ENCODE data around the gene PIAS4. TPM values are rescaled to one million over a fixed set of nuclear protein-coding genes. Genes with fewer than 3 reads are reported as not detected.

PIAS4 gene
- total and polyA plus RNA-seq, 10 of the 15 experiments (the other 5 are each of a cell fraction or from before 2014, with no cell fraction given) = 0.13 to 25.1 (median 11.3) TPM

DNA sequence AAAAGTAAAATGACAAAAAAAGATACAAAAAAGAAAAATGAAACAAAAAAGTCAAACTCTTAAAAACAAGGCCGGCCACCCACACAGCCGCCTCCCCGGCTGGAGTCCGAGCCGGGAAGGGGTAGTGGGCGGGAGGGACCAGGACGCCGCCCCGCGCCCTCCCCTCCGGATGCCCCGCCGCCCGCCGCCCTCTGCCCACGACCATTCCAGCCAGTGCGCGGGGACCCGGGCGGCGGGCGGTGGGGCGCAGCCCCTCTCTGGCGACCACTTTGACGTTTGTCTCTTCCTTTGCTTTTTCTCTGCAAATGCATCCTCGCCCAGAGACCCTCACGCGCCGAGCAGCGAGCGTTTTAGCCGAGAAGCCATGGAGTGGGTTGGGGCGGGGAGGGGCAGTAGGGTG lies 30.5 kb downstream of the PIAS4 start:
- WGBS (ENCODE audit: insufficient coverage, insufficient replicate concordance, low lambda C conversion rate, missing lambda C conversion rate) = 98% methylated on average over 6 of the region's 33 CpGs
- TF ChIP-seq POLR2A (IDR thresholded peaks at IDR 0.05; ENCODE audit: low read depth, low read length) (peak; percentile 1; the same call in 1 of the 2 replicates), RBBP5 (conservative IDR thresholded peaks at IDR 0.05) (no peak)

DNA sequence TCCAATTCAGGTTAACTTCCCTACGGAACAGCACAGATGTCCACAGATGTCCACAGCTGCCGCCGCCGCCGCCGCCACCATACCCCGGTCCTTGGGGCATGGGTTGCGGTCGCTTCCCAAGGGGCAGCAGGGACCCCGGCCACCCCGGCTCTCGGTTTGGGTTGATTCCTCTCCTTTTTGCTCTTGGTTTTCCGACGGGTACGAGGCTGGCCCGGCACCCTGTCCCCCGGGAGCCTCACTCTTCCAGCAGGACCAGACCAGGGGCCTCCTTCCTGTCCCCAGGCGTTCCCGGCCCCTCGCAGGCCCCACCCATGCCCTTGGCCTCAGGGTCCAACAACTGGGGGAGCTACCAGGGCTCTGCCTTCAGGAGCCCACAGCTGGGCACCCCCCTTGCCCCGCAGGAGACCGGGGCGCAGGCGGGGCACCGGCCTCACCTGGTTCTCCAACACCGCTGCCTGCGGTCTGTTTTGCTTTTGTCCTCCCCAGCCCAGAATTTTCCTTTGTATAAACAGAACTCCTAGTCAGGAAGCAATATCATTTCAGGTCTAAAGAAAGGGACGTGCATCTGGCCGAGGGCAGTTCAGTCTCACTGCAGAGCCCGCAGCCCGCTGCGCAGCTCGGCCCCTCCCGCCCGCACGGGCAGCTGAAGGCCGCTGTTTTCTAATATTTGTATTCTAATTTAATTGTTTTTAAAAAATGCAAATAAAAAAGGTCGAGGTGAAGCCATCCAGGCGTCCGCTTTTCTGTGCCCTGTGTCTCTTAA lies 31.3 kb downstream of the PIAS4 start:
- Histone ChIP-seq H3K36me3 (ENCODE audit: control insufficient read depth in 2 of 2, insufficient read depth in 2 of 2, low read length in 1 of 2) (peaks cover 6 to 9% of the 10 kb centered on the region in 2 experiments; a peak in 3 of 4 replicates), H3K4me1 (ENCODE audit: control insufficient read depth, insufficient read depth, low read length) (no peaks in the 10 kb centered on the region), H3K79me2 (ENCODE audit: control insufficient read depth, insufficient read depth, low read length) (no peaks in the 10 kb centered on the region), H3K4me3 (no peak overlapping the region), H2AFZ (ENCODE audit: control insufficient read depth, low read depth, low read length) (no peak overlapping the region), H3K9me3 (replicated peaks; ENCODE audit: control insufficient read depth, insufficient read depth, low read length) (peaks cover 4% of the 10 kb centered on the region; the same call in 2 of the 3 replicates), H3K9ac (ENCODE audit: control insufficient read depth, insufficient read depth, low read length) (no peak overlapping the region), H3K4me2 (ENCODE audit: control insufficient read depth, insufficient read depth) (no peak overlapping the region), H3K27ac (ENCODE audit: control insufficient read depth, insufficient read depth) (no peak overlapping the region), H4K20me1 (ENCODE audit: control insufficient read depth, insufficient read depth) (no peaks in the 10 kb centered on the region), H3K27me3 (replicated peaks in 1 of 2; ENCODE audit: control insufficient read depth in 2 of 2, insufficient read depth in 2 of 2, low read length in 1 of 2) (no peaks in the 10 kb centered on the region)
- ChIA-PET RAD21 (ENCODE audit: unreplicated experiment) (no interaction called here), SMC1A (ENCODE audit: uncharacterized antibody, unreplicated experiment) (no interaction called here), CTCF (no interaction called here), POLR2A (interaction anchor here (0.5 kb wide), 1 partner anchor 50 kb away, joined by 3 read pairs; no protein-coding TSS in a partner anchor)
- ATAC-seq (no peak), FAIRE-seq (no peak), DNase-seq (ENCODE audit: low read depth, low spot score) (no peak)
- no peak for TF ChIP-seq NFIC (IDR thresholded peaks at IDR 0.05; ENCODE audit: low read depth, low read length)
- TF ChIP-seq BHLHE40 (IDR thresholded peaks at IDR 0.05; ENCODE audit: borderline replicate concordance in 1 of 2, low read depth in 2 of 2, low read length in 1 of 2) = no peak
- TF ChIP-seq GATAD2B (conservative IDR thresholded peaks at IDR 0.05; ENCODE audit: low read depth) = no peak
- TF ChIP-seq, protein P1, sequence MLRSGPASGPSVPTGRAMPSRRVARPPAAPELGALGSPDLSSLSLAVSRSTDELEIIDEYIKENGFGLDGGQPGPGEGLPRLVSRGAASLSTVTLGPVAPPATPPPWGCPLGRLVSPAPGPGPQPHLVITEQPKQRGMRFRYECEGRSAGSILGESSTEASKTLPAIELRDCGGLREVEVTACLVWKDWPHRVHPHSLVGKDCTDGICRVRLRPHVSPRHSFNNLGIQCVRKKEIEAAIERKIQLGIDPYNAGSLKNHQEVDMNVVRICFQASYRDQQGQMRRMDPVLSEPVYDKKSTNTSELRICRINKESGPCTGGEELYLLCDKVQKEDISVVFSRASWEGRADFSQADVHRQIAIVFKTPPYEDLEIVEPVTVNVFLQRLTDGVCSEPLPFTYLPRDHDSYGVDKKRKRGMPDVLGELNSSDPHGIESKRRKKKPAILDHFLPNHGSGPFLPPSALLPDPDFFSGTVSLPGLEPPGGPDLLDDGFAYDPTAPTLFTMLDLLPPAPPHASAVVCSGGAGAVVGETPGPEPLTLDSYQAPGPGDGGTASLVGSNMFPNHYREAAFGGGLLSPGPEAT (IDR thresholded peaks at IDR 0.05; ENCODE audit: low read depth) = no peak
- no peak for TF ChIP-seq NRF1 (conservative IDR thresholded peaks at IDR 0.05; ENCODE audit: low read depth, low read length)
- no peak for TF ChIP-seq IRF4 (IDR thresholded peaks at IDR 0.05; ENCODE audit: low read depth, low read length)
- TF ChIP-seq POLR2A (IDR thresholded peaks at IDR 0.05; ENCODE audit: low read depth, low read length) = peak; percentile 51
- TF ChIP-seq IKZF1 (conservative IDR thresholded peaks at IDR 0.05) = no peak
- TF ChIP-seq, protein P2, sequence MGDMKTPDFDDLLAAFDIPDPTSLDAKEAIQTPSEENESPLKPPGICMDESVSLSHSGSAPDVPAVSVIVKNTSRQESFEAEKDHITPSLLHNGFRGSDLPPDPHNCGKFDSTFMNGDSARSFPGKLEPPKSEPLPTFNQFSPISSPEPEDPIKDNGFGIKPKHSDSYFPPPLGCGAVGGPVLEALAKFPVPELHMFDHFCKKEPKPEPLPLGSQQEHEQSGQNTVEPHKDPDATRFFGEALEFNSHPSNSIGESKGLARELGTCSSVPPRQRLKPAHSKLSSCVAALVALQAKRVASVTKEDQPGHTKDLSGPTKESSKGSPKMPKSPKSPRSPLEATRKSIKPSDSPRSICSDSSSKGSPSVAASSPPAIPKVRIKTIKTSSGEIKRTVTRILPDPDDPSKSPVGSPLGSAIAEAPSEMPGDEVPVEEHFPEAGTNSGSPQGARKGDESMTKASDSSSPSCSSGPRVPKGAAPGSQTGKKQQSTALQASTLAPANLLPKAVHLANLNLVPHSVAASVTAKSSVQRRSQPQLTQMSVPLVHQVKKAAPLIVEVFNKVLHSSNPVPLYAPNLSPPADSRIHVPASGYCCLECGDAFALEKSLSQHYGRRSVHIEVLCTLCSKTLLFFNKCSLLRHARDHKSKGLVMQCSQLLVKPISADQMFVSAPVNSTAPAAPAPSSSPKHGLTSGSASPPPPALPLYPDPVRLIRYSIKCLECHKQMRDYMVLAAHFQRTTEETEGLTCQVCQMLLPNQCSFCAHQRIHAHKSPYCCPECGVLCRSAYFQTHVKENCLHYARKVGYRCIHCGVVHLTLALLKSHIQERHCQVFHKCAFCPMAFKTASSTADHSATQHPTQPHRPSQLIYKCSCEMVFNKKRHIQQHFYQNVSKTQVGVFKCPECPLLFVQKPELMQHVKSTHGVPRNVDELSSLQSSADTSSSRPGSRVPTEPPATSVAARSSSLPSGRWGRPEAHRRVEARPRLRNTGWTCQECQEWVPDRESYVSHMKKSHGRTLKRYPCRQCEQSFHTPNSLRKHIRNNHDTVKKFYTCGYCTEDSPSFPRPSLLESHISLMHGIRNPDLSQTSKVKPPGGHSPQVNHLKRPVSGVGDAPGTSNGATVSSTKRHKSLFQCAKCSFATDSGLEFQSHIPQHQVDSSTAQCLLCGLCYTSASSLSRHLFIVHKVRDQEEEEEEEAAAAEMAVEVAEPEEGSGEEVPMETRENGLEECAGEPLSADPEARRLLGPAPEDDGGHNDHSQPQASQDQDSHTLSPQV (IDR thresholded peaks at IDR 0.05) = no peak
- WGBS (ENCODE audit: insufficient coverage, insufficient replicate concordance, low lambda C conversion rate, missing lambda C conversion rate) = 85% methylated on average over 37 of the region's 40 CpGs
- in situ Hi-C loops (cut with MboI) (no loop called here), intact Hi-C loops (cut with micrococcal nuclease; ENCODE audit: unreplicated experiment) (no loop called here)
- no TSS peak for BruUV-seq (replicated peaks)

More for the DNA sequence above, 30.5 kb downstream of the PIAS4 start:
- no peaks in the 10 kb centered on the region for H4K20me1 ChIP-seq (ENCODE audit: control insufficient read depth, insufficient read depth)
- no peak overlapping the region for H3K4me2 ChIP-seq (ENCODE audit: control insufficient read depth, insufficient read depth)
- H3K79me2 ChIP-seq (ENCODE audit: control insufficient read depth, insufficient read depth, low read length) = no peaks in the 10 kb centered on the region
- H3K27me3 ChIP-seq (replicated peaks in 1 of 2; ENCODE audit: control insufficient read depth in 2 of 2, insufficient read depth in 2 of 2, low read length in 1 of 2) = no peaks in the 10 kb centered on the region
- intact Hi-C loops (cut with micrococcal nuclease; ENCODE audit: unreplicated experiment) (no loop called here), in situ Hi-C loops (cut with MboI) (no loop called here)
- no peak overlapping the region for H3K4me3 ChIP-seq
- H3K4me1 ChIP-seq (ENCODE audit: control insufficient read depth, insufficient read depth, low read length) = no peaks in the 10 kb centered on the region
- ChIA-PET POLR2A (interaction anchor here (0.5 kb wide), 1 partner anchor 49 kb away, joined by 3 read pairs; no protein-coding TSS in a partner anchor), SMC1A (ENCODE audit: uncharacterized antibody, unreplicated experiment) (no interaction called here), RAD21 (ENCODE audit: unreplicated experiment) (no interaction called here), CTCF (no interaction called here)
- no TSS peak for BruUV-seq (replicated peaks)
- H3K27ac ChIP-seq (ENCODE audit: control insufficient read depth, insufficient read depth) = no peak overlapping the region
- DNase-seq (ENCODE audit: low read depth, low spot score) (no peak), FAIRE-seq (no peak), ATAC-seq (no peak)
- H3K9ac ChIP-seq (ENCODE audit: control insufficient read depth, insufficient read depth, low read length) = no peak overlapping the region
- no peak overlapping the region for H2AFZ ChIP-seq (ENCODE audit: control insufficient read depth, low read depth, low read length)
- peaks cover 4% of the 10 kb centered on the region; the same call in 2 of the 3 replicates for H3K9me3 ChIP-seq (replicated peaks; ENCODE audit: control insufficient read depth, insufficient read depth, low read length)
- peaks cover 6 to 11% of the 10 kb centered on the region in 2 experiments; a peak in 3 of 4 replicates for H3K36me3 ChIP-seq (ENCODE audit: control insufficient read depth in 2 of 2, insufficient read depth in 2 of 2, low read length in 1 of 2)
